ENCODE data around the gene MCF2L2.
"Not testable (repeated sequence)": the region's sequence is repeated elsewhere in the genome, so short reads cannot be mapped to it uniquely, and the experiment has no call there.

MCF2L2 gene

GRCh38 chr3:183442994-183443393, 14.6 kb upstream of the MCF2L2 start:
- no peak for DNase-seq

GRCh38 chr3:183440521-183440920, 12.1 kb upstream of the MCF2L2 start:
- not testable (repeated sequence) for DNase-seq

- DNase-seq, result no peak
Observed at GRCh38 chr3:183439515-183439914, 11.1 kb upstream of the MCF2L2 start.

- DNase-seq, result peak; percentile 21
Observed at GRCh38 chr3:183438735-183439134, 10.3 kb upstream of the MCF2L2 start.

GRCh38 chr3:183437666-183438564, 9.5 kb upstream of the MCF2L2 start:
- DNase-seq, result peak; percentile 44

GRCh38 chr3:183437061-183437460, 8.6 kb upstream of the MCF2L2 start:
- no peak for DNase-seq

GRCh38 chr3:183435661-183436060, 7.2 kb upstream of the MCF2L2 start:
- DNase-seq, result no peak

GRCh38 chr3:183434992-183435391, 6.6 kb upstream of the MCF2L2 start:
- no peak for DNase-seq

- DNase-seq, result no peak
Observed at GRCh38 chr3:183434503-183434902, 6.1 kb upstream of the MCF2L2 start.

GRCh38 chr3:183430325-183430957, 2.0 kb upstream of the MCF2L2 start:
- DNase-seq, result no peak

- DNase-seq, result peak; percentile 49
Observed at GRCh38 chr3:183427876-183428446, 458 bp downstream of the MCF2L2 start.

- no peak for DNase-seq
Observed at GRCh38 chr3:183427196-183427875, 1.1 kb downstream of the MCF2L2 start.

- not testable (repeated sequence) for DNase-seq
Observed at GRCh38 chr3:183418807-183419206, 9.6 kb downstream of the MCF2L2 start.

- DNase-seq, result no peak
Observed at GRCh38 chr3:183411216-183411922, 17.1 kb downstream of the MCF2L2 start.

- DNase-seq, result no peak
Observed at GRCh38 chr3:183410759-183411158, 17.7 kb downstream of the MCF2L2 start.

- no peak for DNase-seq
Observed at GRCh38 chr3:183410280-183410679, 18.1 kb downstream of the MCF2L2 start.

- DNase-seq, result no peak
Observed at GRCh38 chr3:183409219-183409618, 19.2 kb downstream of the MCF2L2 start.

- DNase-seq, result no peak
Observed at GRCh38 chr3:183401678-183402077, 26.7 kb downstream of the MCF2L2 start.

GRCh38 chr3:183400352-183400751, 28.1 kb downstream of the MCF2L2 start:
- DNase-seq, result no peak

GRCh38 chr3:183396662-183397391, 31.6 kb downstream of the MCF2L2 start:
- no peak for DNase-seq

- no peak for DNase-seq
Observed at GRCh38 chr3:183394150-183394549, 34.3 kb downstream of the MCF2L2 start.

- DNase-seq, result no peak
Observed at GRCh38 chr3:183393625-183394024, 34.8 kb downstream of the MCF2L2 start.

All from NCI-H510A (cell line).